Breast epithelium (tissue), 3 donors: ENCODE measurements around the gene ATG3.

Experiments
- CTCF ChIP-seq, 3 donors: fragments of 450-650 bp; IDR thresholded peaks; one replicate each; pipeline ENCODE4 v1.5.1; 2016 to 2017; ENCODE audit warnings: antibody characterized with exemption in 3 of 3, mild to moderate bottlenecking in 3 of 3, moderate library complexity in 3 of 3
- POLR2A ChIP-seq: fragments of 450-650 bp; IDR thresholded peaks from one replicate; pipeline ENCODE4 v1.6.1; 2016; ENCODE audit warnings: antibody characterized with exemption, mild to moderate bottlenecking, moderate library complexity
- POLR2AphosphoS5 ChIP-seq, 3 donors: sonication (generic); formaldehyde crosslinking; IDR thresholded peaks; one replicate each; pipeline ENCODE4 v1.6.1; 2017; ENCODE audit warnings: antibody characterized with exemption in 3 of 3

GRCh38 chr3:112560721-112561483 lies 860 bp downstream of the ATG3 start:
- TF ChIP-seq CTCF (IDR thresholded peaks at IDR 0.05) = no peak
- no peak for TF ChIP-seq POLR2A
- TF ChIP-seq POLR2AphosphoS5 (IDR thresholded peaks at IDR 0.05) = no peak
